GM12892 (cell line): ENCODE measurements around the gene TMEM178B.

ENCODE experiments used
- DNase-seq: peaks from one replicate; pipeline ENCODE4 v3.0.0; 2011; ENCODE audit not compliant: insufficient read length
- FAIRE-seq: peaks from 2 replicates; lab custom pipeline; 2011; peaks lifted over from hg19 to GRCh38; lab: Jason Lieb, UNC
- POLR2A ChIP-seq: IDR thresholded peaks from 2 replicates; pipeline ENCODE4 v1.6.1; 2011; ENCODE audit warnings: low read depth, low read length, control low read depth
- POLR2AphosphoS5 ChIP-seq: IDR thresholded peaks from 2 replicates; pipeline ENCODE4 v1.6.1; 2011; ENCODE audit warnings: low read depth, low read length, control low read depth
- TAF1 ChIP-seq: IDR thresholded peaks from 2 replicates; pipeline ENCODE4 v1.6.1; 2011; ENCODE audit warnings: low read depth, mild to moderate bottlenecking, control low read depth, low read length, borderline replicate concordance

TMEM178B gene

DNA sequence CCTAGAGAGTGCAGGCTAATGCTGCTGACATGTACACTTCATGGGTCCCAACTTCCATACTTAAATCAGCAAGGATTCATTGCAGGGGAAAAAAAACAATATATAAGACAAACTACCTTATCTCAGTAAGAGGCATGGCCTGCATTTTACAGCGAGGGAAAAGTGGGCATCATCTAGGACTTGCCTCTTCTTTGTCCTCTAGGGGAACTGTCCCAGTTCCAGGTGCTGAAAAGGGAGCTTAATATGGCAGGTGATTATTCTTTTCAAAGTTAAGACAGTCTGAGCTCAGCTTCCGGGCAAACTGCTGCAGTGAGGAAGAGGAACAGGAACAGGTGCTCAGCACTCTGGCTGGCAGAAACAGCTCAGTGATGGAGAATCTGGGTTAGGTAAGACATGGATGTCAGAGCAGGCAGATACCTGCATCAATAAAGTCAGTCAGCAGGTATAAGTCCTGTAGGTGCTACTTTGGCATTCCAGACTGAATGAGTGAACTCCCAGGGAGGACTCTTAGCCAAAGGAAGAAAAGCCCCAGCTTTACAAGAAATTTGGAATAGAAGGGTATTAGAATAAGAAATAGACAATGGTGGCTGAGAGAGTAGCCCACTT, 147.2 kb downstream of the TMEM178B start:
- FAIRE-seq: no peak

DNA sequence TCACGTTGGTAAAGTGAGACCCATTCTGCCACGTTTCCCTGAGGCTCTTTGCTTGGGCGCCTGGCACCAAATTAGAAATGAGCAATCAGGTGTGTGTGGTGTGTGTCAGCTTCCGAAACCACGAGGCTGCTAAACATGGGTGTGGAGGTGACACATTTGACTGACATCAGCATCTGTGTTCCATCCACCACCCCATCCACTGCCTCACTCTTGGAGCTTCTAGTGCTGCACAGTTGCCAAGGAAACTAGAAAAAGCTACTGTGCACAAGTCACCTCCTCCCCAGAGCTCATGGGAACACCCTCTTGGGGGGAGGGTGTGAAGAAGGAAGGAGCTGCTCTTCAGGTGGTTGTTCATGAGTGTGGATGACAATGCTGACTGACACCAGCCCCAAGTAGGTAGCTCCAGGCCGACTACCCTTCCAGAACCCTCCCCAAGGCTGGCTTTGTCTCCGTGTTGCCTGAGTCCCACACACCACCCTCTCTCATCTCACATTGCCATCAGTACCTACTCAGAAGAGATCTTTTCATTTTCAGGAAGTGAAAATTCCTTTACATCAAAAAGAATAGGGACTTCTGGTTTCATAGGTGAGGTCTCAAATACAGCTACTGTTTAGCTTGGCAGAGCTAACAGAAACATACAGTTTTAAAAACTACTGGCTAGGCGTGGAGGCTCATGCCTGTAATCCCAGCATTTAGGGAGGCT, 152.2 kb downstream of the TMEM178B start:
- FAIRE-seq (no peak), DNase-seq (no peak)
- TF ChIP-seq POLR2A: no peak
- TF ChIP-seq POLR2AphosphoS5: no peak
- TF ChIP-seq TAF1: no peak

More for the DNA sequence above, 147.2 kb downstream of the TMEM178B start:
- TF ChIP-seq POLR2A: no peak
- no peak for TF ChIP-seq POLR2AphosphoS5
- TF ChIP-seq TAF1: no peak
- DNase-seq: no peak

- TF ChIP-seq TAF1 (no peak), POLR2AphosphoS5 (no peak), POLR2A (no peak)
- FAIRE-seq (no peak), DNase-seq (no peak)
These were observed 153.6 kb downstream of the TMEM178B start for GRCh38 chr7:141227454-141227853.

GRCh38 chr7:141228482-141228881, 154.6 kb downstream of the TMEM178B start:
- FAIRE-seq (no peak), DNase-seq (no peak)
- TF ChIP-seq TAF1 (no peak), POLR2AphosphoS5 (no peak), POLR2A (no peak)

DNA sequence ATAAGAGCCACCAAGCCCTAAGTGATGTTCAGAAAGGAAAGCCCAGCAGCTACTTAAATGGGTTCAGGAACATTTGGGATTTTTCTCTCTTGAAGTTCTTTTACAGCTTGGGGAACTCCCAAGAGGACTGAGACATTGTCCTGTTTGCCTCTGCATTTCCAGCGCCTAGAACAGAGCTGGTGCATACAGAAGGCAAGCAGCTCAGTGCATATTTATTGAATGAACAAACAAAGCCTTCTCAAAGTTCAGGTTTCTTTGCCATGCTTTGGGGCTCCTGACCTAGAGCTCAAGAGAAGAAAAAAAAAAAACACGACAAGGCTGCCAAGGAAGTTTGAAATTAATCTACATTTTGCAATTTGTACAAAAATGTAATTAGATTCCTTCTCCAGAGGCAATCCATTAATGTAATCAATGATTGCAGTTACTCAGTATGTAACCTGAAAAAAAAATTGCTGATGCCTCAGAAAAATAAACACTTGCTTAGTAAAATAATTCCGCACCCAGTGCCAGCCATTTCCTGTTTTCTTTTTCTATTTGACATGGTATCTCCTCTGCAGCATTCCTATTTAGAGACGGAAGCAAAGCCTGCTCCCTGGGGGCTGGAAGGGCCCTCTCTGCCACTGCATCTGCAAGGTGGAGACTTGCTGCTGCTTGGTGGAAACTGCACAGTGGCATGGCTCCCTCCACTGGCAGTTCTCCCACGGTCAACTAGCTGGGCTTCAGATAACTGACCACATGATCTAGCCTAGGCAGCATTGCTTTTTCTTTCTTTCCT, 157.3 kb downstream of the TMEM178B start:
- TF ChIP-seq TAF1: no peak
- no peak for TF ChIP-seq POLR2A
- TF ChIP-seq POLR2AphosphoS5: no peak
- DNase-seq (no peak), FAIRE-seq (no peak)

GRCh38 chr7:141232286-141233051, 158.6 kb downstream of the TMEM178B start:
- DNase-seq (no peak), FAIRE-seq (no peak)
- TF ChIP-seq POLR2A: no peak
- no peak for TF ChIP-seq POLR2AphosphoS5
- TF ChIP-seq TAF1: no peak

- no peak for FAIRE-seq
- no peak for DNase-seq
- TF ChIP-seq POLR2AphosphoS5 (no peak), TAF1 (no peak), POLR2A (no peak)
These were observed 160.7 kb downstream of the TMEM178B start for GRCh38 chr7:141234335-141235105.

DNA sequence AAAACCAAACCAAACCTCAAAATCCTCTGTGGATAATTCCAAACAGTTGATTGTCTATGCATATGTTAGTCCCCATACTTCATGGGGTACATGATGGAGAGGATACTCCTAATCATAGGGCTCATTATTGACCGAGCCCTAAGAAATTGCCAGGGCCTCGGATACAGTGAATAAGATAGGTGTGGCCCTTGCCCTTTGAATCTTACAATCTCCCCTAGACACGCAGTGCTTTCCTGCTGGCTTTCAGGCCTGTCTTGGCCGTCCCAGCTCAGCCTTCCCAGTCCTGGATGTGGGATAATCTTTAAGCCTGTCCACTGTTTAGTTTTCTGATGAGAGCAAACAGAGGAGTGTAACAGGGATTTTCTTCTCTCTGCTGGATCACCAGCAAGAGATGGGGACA, 161.8 kb downstream of the TMEM178B start:
- TF ChIP-seq TAF1 (no peak), POLR2A (no peak), POLR2AphosphoS5 (no peak)
- FAIRE-seq (no peak), DNase-seq (no peak)

DNA sequence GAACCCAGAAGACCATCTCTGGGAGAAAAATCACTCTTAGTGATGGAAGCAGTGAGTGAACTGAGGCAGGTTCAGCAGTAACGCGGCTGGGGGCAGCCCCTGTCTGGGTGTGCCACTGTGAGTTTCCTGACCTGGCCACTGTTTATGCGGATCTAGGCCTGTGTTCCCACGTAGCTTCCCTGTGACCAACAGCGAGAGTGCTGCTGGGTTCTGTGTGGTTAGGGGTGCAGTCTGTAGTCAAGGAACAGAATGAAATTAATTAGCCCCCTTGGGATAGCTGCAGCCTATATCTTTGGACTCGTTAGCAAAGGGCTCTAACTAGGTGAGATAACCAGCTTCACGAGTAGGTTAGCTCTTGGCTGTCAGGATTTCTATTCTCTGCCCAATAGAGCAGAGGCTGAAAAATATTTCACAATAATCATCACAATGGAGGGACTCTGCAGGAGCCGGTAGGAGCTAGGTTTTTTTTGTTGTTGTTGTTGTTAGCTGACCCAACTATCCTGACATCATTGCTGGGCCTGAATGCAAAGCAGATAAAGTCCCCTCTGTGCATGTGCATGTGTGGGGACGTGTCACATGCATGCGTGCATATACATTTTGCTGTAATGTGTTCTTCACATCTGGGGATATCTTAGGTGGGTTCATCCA, 164.9 kb downstream of the TMEM178B start:
- FAIRE-seq: no peak
- TF ChIP-seq POLR2AphosphoS5 (no peak), POLR2A (no peak), TAF1 (no peak)
- DNase-seq: no peak

DNA sequence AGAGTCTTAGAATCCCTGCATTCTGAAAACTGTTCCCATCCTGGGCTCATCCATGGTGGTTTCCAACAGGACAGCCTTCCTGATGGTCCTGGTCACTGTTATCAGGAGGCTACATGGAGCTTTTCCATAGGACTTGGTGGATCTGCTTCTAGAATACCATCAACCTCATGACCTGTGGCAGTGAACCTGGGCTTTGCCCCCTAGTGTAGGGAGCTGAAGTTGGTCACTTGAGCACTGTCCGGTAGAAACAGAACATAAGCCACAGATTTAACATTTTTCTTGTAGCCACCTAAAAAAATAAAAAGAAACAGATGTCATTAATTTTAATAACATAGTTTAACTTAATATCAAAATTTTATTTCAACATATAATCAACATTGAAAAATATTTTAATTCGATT, 165.8 kb downstream of the TMEM178B start:
- no peak for FAIRE-seq
- TF ChIP-seq POLR2AphosphoS5: no peak
- TF ChIP-seq TAF1: no peak
- TF ChIP-seq POLR2A: no peak
- DNase-seq: no peak
